GM23338 (cell line): ENCODE data around the gene ADAMTS14. TPM values are rescaled to one million over a fixed set of nuclear protein-coding genes. Genes with fewer than 3 reads are reported as not detected.

ENCODE experiments used
- ATAC-seq: fragments of 200-7000 bp; cut with Tn5 transposase; 3 replicates; pipeline ENCODE4 v1.9.1; 2020
- DNase-seq: peaks from one replicate; pipeline ENCODE4 v3.0.0-alpha.2; 2015; ENCODE audit warnings: low spot score
- H2AFZ ChIP-seq: fragments of 200-600 bp; sonication (generic); 2 replicates; pipeline ENCODE4 v1.8.0; 2016; ENCODE audit warnings: antibody characterized with exemption, mild to moderate bottlenecking, moderate library complexity
- H3F3A ChIP-seq: fragments of 200-600 bp; sonication (generic); replicated peaks from 2 replicates; pipeline ENCODE4 v1.8.0; 2017; ENCODE audit warnings: antibody characterized with exemption, mixed run types, low read depth
- H3K27ac ChIP-seq: fragments of 200-600 bp; sonication (generic); 2 replicates; pipeline ENCODE4 v1.6.1; 2016; ENCODE audit warnings: low read depth
- H3K27me3 ChIP-seq: fragments of 200-600 bp; sonication (generic); 2 replicates; pipeline ENCODE4 v1.8.0; 2016; ENCODE audit warnings: mild to moderate bottlenecking, mixed run types, moderate library complexity; ENCODE audit not compliant: insufficient read depth
- H3K36me3 ChIP-seq: fragments of 200-600 bp; sonication (generic); 2 replicates; pipeline ENCODE4 v1.8.0; 2016; ENCODE audit warnings: mild to moderate bottlenecking; ENCODE audit not compliant: insufficient read depth
- H3K4me1 ChIP-seq: fragments of 200-600 bp; sonication (generic); 2 replicates; pipeline ENCODE4 v1.8.0; 2016; ENCODE audit warnings: mild to moderate bottlenecking, moderate library complexity; ENCODE audit not compliant: insufficient read depth
- H3K4me2 ChIP-seq: fragments of 200-600 bp; sonication (generic); 2 replicates; pipeline ENCODE4 v1.7.1; 2017; ENCODE audit warnings: mixed run types
- H3K4me3 ChIP-seq: fragments of 200-600 bp; sonication (generic); 2 replicates; pipeline ENCODE4 v1.6.1; 2016; ENCODE audit warnings: mixed run types
- H3K79me2 ChIP-seq: fragments of 200-600 bp; sonication (generic); replicated peaks from 2 replicates; pipeline ENCODE4 v1.8.0; 2017; ENCODE audit warnings: mild to moderate bottlenecking; ENCODE audit not compliant: insufficient read depth
- H3K9me2 ChIP-seq: fragments of 200-600 bp; sonication (generic); 2 replicates; pipeline ENCODE4 v1.8.0; 2017; ENCODE audit not compliant: insufficient read depth
- H4K20me1 ChIP-seq: fragments of 200-600 bp; sonication (generic); replicated peaks from 2 replicates; pipeline ENCODE4 v1.8.0; 2017; ENCODE audit warnings: mild to moderate bottlenecking; ENCODE audit not compliant: insufficient read depth
- H3K27ac Mint-ChIP-seq: 2 replicates; pipeline ENCODE4 v1.8.0; 2020; ENCODE audit warnings: inconsistent platforms, mild to moderate bottlenecking, moderate library complexity, mixed read lengths
- H3K27me3 Mint-ChIP-seq: 3 replicates; pipeline ENCODE4 v1.8.0; 2022; ENCODE audit warnings: low read depth, mild to moderate bottlenecking, moderate library complexity, mixed read lengths, inconsistent platforms; ENCODE audit not compliant: insufficient read depth, poor library complexity
- H3K36me3 Mint-ChIP-seq: 3 replicates; pipeline ENCODE4 v1.8.0; 2021; ENCODE audit warnings: low read depth, mild to moderate bottlenecking, inconsistent platforms, moderate library complexity, mixed read lengths
- H3K4me1 Mint-ChIP-seq: 3 replicates; pipeline ENCODE4 v1.8.0; 2020; ENCODE audit warnings: mild to moderate bottlenecking, inconsistent platforms, mixed read lengths
- H3K4me3 Mint-ChIP-seq: 3 replicates; pipeline ENCODE4 v1.8.0; 2021; ENCODE audit warnings: moderate library complexity, mild to moderate bottlenecking, inconsistent platforms, mixed read lengths
- H3K9me3 Mint-ChIP-seq: 3 replicates; pipeline ENCODE4 v1.8.0; 2020; ENCODE audit warnings: moderate library complexity, mild to moderate bottlenecking, inconsistent platforms, mixed read lengths
- CREB1 ChIP-seq: fragments of 250-450 bp; sonication (Bioruptor Pico); IDR thresholded peaks from 2 replicates; pipeline ENCODE4 v1.5.0; 2020; ENCODE audit warnings: low read depth, mild to moderate bottlenecking, moderate library complexity
- EZH2phosphoT487 ChIP-seq: fragments of 200-600 bp; sonication (generic); IDR thresholded peaks from one replicate; pipeline ENCODE4 v1.8.1; 2018; ENCODE audit warnings: antibody characterized with exemption; ENCODE audit not compliant: unreplicated experiment
- JUNB ChIP-seq: IDR thresholded peaks from one replicate; pipeline ENCODE4 v1.6.1; 2016; ENCODE audit warnings: antibody characterized with exemption; ENCODE audit not compliant: unreplicated experiment
- NANOG ChIP-seq: IDR thresholded peaks from 2 replicates; pipeline ENCODE4 v1.6.1; 2016; ENCODE audit warnings: antibody characterized with exemption, borderline replicate concordance
- STAT1 ChIP-seq: IDR thresholded peaks from one replicate; pipeline ENCODE4 v1.6.1; 2016; ENCODE audit warnings: antibody characterized with exemption; ENCODE audit not compliant: unreplicated experiment
- ZNF114 ChIP-seq: fragments of 250-450 bp; sonication (Bioruptor Pico); IDR thresholded peaks from 2 replicates; pipeline ENCODE4 v1.5.0; 2020; ENCODE audit warnings: mild to moderate bottlenecking, moderate library complexity
- polyA plus RNA-seq: library from polyadenylated mRNA; unstranded; fragments of >200 nt; fragmentation: Nextera tagmentation; extraction: Ambion mirVana; gene quantifications from 2 replicates; pipeline ENCODE4 v1.2.1, GENCODE V29; 2016
- total RNA-seq: library from RNA; depleted of rRNA; stranded (reverse); fragments of >200 nt; shearing (Covaris generic); gene quantifications from 2 replicates; pipeline ENCODE4 v1.2.3, GENCODE V29; 2014
- TF ChIP-seq, protein P1 (sequence below), 2 experiments: fragments of 200-600 bp in 1 of 2; sonication (generic) in 1 of 2; conservative IDR thresholded peaks; 2 replicates each; pipeline versions ENCODE4 v1.5.1 to v1.6.1; 2016 to 2017; ENCODE audit warnings: antibody characterized with exemption in 2 of 2, low read depth in 2 of 2, mild to moderate bottlenecking in 2 of 2, moderate library complexity in 1 of 2
- TF ChIP-seq, protein P2 (sequence below): IDR thresholded peaks from one replicate; pipeline ENCODE4 v1.6.1; 2018; ENCODE audit warnings: antibody characterized with exemption; ENCODE audit not compliant: unreplicated experiment

Gene ADAMTS14
- total and polyA plus RNA-seq, 2 experiments from 2014 or later = 1.9 to 2.1 TPM

DNA sequence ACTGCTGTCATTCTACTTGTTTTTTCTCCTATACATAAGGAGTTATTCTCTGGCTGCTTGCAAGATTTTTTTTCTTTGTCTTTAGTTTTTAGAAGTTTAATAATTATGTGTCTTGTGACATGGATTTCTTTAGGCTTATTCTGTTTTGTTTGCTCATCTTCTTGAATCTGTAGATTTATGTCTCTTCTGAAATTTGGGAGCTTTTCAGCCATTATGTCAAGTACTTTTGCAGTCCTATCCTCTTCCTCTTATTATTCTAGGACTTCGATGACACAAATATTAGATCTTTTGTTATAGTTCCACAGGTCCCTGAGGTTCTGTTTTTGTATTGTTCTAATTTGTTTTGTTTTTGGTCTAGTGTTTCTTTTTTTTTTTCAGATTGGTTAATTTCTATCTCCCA lies 129.5 kb downstream of the ADAMTS14 start:
- Histone ChIP-seq H3K27me3 (no peaks in the 10 kb centered on the region), H3K4me1 (peaks cover 3% of the 10 kb centered on the region), H3K27ac (no peak overlapping the region), H3F3A (no peaks in the 10 kb centered on the region), H3K79me2 (no peaks in the 10 kb centered on the region), H2AFZ (no peak overlapping the region), H3K4me3 (no peak overlapping the region), H4K20me1 (no peaks in the 10 kb centered on the region), H3K4me2 (no peak overlapping the region), H3K9me2 (peaks cover 23% of the 10 kb centered on the region), H3K36me3 (no peaks in the 10 kb centered on the region)
- DNase-seq (no peak), ATAC-seq (no peak)
- Mint-ChIP-seq H3K9me3 (no peaks in the 10 kb centered on the region), H3K27me3 (peaks cover 2% of the 10 kb centered on the region), H3K27ac (no peak overlapping the region), H3K36me3 (no peaks in the 10 kb centered on the region), H3K4me3 (no peak overlapping the region), H3K4me1 (no peaks in the 10 kb centered on the region; the same call in 1 of the 3 replicates)
- no peak for TF ChIP-seq ZNF114 (CRISPR knock-in tag)
- TF ChIP-seq, protein P1, sequence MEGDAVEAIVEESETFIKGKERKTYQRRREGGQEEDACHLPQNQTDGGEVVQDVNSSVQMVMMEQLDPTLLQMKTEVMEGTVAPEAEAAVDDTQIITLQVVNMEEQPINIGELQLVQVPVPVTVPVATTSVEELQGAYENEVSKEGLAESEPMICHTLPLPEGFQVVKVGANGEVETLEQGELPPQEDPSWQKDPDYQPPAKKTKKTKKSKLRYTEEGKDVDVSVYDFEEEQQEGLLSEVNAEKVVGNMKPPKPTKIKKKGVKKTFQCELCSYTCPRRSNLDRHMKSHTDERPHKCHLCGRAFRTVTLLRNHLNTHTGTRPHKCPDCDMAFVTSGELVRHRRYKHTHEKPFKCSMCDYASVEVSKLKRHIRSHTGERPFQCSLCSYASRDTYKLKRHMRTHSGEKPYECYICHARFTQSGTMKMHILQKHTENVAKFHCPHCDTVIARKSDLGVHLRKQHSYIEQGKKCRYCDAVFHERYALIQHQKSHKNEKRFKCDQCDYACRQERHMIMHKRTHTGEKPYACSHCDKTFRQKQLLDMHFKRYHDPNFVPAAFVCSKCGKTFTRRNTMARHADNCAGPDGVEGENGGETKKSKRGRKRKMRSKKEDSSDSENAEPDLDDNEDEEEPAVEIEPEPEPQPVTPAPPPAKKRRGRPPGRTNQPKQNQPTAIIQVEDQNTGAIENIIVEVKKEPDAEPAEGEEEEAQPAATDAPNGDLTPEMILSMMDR (conservative IDR thresholded peaks at IDR 0.05; ENCODE audit: low read depth in 2 of 2) = no peak

DNA sequence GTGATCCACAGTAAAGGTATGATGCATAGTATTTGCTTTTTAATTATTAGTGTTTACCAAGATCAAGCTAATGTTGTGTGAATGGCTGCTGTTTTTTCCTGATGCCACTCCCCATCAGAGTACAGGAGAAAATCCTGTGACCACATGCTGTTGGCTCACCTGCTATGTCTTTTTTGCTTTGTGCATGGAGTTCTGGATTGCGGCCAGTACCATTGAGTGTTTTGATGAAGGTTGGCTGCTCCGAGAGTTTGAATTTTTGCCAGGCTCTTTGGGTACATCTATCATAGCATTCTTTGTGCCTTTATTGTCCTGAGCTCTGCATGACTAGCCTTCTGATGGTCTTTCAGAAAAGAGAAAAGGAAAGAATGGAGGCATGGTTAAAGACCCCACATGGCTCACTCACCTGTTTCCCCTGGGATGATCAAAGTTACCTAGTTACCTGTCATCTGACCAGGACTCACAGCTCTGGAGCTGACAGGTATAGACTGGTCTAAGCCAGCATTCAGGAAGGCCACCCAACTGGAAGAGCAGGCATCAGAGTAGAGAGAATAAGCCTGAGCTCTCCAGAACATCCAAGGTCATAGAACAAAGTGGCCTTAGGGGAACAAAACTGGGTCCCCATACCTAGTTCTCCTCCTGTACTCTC lies 131.6 kb downstream of the ADAMTS14 start:
- peaks cover 2% of the 10 kb centered on the region for H3K27me3 Mint-ChIP-seq
- TF ChIP-seq STAT1 (no peak), JUNB (no peak), EZH2phosphoT487 (no peak), NANOG (no peak), CREB1 (CRISPR knock-in tag) (no peak), ZNF114 (CRISPR knock-in tag) (no peak)
- TF ChIP-seq, protein P2, sequence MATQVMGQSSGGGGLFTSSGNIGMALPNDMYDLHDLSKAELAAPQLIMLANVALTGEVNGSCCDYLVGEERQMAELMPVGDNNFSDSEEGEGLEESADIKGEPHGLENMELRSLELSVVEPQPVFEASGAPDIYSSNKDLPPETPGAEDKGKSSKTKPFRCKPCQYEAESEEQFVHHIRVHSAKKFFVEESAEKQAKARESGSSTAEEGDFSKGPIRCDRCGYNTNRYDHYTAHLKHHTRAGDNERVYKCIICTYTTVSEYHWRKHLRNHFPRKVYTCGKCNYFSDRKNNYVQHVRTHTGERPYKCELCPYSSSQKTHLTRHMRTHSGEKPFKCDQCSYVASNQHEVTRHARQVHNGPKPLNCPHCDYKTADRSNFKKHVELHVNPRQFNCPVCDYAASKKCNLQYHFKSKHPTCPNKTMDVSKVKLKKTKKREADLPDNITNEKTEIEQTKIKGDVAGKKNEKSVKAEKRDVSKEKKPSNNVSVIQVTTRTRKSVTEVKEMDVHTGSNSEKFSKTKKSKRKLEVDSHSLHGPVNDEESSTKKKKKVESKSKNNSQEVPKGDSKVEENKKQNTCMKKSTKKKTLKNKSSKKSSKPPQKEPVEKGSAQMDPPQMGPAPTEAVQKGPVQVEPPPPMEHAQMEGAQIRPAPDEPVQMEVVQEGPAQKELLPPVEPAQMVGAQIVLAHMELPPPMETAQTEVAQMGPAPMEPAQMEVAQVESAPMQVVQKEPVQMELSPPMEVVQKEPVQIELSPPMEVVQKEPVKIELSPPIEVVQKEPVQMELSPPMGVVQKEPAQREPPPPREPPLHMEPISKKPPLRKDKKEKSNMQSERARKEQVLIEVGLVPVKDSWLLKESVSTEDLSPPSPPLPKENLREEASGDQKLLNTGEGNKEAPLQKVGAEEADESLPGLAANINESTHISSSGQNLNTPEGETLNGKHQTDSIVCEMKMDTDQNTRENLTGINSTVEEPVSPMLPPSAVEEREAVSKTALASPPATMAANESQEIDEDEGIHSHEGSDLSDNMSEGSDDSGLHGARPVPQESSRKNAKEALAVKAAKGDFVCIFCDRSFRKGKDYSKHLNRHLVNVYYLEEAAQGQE = no peak
- H4K20me1 ChIP-seq = no peaks in the 10 kb centered on the region
- no peaks in the 10 kb centered on the region for H3K36me3 Mint-ChIP-seq
- peaks cover 13% of the 10 kb centered on the region for H3K4me1 ChIP-seq
- peaks cover 13% of the 10 kb centered on the region for H3K4me1 Mint-ChIP-seq
- DNase-seq (no peak), ATAC-seq (no peak)
- no peak overlapping the region for H2AFZ ChIP-seq
- no peaks in the 10 kb centered on the region for H3K9me3 Mint-ChIP-seq
- H3K36me3 ChIP-seq = no peaks in the 10 kb centered on the region
- H3K4me3 Mint-ChIP-seq = no peak overlapping the region
- no peaks in the 10 kb centered on the region for H3K79me2 ChIP-seq
- H3K27ac Mint-ChIP-seq = no peak overlapping the region
- no peak overlapping the region for H3K4me2 ChIP-seq
- no peak overlapping the region for H3K4me3 ChIP-seq
- no peak overlapping the region for H3K27ac ChIP-seq
- H3K9me2 ChIP-seq = peaks cover 22% of the 10 kb centered on the region
- H3F3A ChIP-seq = no peaks in the 10 kb centered on the region
- no peaks in the 10 kb centered on the region for H3K27me3 ChIP-seq
